PFSK-1 (cell line): ENCODE data around the gene SS18L1.

Experiments
- FOXP2 ChIP-seq: optimal IDR thresholded peaks from 2 replicates; pipeline ENCODE3; 2011; ENCODE audit warnings: borderline replicate concordance, control low read depth, inconsistent platforms; ENCODE audit not compliant: insufficient read depth; ENCODE audit errors: extremely low read length, extremely low read depth
- POLR2AphosphoS5 ChIP-seq: IDR thresholded peaks from 2 replicates; pipeline ENCODE4 v1.6.1; 2012; ENCODE audit warnings: low read depth, mild to moderate bottlenecking, control low read depth, low read length, moderate library complexity
- SIN3A ChIP-seq: IDR thresholded peaks from 2 replicates; pipeline ENCODE4 v1.6.1; 2012; ENCODE audit warnings: mild to moderate bottlenecking, low read length, moderate library complexity, borderline replicate concordance; ENCODE audit not compliant: insufficient read depth
- TAF1 ChIP-seq: IDR thresholded peaks from 2 replicates; pipeline ENCODE4 v1.6.1; 2012; ENCODE audit warnings: low read length, control low read depth, borderline replicate concordance; ENCODE audit not compliant: insufficient read depth
- TF ChIP-seq, protein P1 (sequence below), 2 experiments: IDR thresholded peaks; 2 replicates each; pipeline versions ENCODE4 v1.6.1 to v1.8.0; 2011 to 2012; ENCODE audit warnings: low read depth in 2 of 2, low read length in 2 of 2, control low read depth in 1 of 2, inconsistent platforms in 1 of 2, mild to moderate bottlenecking in 1 of 2, moderate library complexity in 1 of 2; ENCODE audit not compliant: insufficient read depth in 1 of 2

SS18L1 gene

DNA sequence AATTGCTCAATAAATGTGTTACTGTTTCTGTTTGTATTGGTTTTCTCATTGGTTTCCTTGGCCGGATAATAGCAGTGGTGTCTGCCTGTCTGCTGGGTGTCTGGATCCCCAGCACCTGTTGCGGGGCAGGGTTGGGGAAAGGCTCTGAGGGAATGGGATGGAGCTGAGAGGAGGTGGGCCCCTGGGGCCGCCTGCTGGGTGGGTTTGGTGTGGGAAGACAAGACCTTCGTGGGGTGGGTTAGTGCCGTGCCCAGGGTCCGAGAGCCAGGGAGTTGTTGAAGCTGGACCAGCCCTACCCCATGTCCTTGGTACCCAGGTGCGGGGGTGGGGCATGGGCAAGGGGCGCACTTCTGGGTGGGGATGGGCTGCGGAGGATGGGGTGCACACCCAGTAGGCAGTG, 4.0 kb downstream of the SS18L1 start:
- TF ChIP-seq TAF1 (no peak), SIN3A (no peak), FOXP2 (no peak), POLR2AphosphoS5 (no peak)
- TF ChIP-seq, protein P1, sequence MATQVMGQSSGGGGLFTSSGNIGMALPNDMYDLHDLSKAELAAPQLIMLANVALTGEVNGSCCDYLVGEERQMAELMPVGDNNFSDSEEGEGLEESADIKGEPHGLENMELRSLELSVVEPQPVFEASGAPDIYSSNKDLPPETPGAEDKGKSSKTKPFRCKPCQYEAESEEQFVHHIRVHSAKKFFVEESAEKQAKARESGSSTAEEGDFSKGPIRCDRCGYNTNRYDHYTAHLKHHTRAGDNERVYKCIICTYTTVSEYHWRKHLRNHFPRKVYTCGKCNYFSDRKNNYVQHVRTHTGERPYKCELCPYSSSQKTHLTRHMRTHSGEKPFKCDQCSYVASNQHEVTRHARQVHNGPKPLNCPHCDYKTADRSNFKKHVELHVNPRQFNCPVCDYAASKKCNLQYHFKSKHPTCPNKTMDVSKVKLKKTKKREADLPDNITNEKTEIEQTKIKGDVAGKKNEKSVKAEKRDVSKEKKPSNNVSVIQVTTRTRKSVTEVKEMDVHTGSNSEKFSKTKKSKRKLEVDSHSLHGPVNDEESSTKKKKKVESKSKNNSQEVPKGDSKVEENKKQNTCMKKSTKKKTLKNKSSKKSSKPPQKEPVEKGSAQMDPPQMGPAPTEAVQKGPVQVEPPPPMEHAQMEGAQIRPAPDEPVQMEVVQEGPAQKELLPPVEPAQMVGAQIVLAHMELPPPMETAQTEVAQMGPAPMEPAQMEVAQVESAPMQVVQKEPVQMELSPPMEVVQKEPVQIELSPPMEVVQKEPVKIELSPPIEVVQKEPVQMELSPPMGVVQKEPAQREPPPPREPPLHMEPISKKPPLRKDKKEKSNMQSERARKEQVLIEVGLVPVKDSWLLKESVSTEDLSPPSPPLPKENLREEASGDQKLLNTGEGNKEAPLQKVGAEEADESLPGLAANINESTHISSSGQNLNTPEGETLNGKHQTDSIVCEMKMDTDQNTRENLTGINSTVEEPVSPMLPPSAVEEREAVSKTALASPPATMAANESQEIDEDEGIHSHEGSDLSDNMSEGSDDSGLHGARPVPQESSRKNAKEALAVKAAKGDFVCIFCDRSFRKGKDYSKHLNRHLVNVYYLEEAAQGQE (IDR thresholded peaks at IDR 0.05; ENCODE audit: insufficient read depth in 1 of 2, low read depth in 2 of 2, low read length in 2 of 2): no peak

DNA sequence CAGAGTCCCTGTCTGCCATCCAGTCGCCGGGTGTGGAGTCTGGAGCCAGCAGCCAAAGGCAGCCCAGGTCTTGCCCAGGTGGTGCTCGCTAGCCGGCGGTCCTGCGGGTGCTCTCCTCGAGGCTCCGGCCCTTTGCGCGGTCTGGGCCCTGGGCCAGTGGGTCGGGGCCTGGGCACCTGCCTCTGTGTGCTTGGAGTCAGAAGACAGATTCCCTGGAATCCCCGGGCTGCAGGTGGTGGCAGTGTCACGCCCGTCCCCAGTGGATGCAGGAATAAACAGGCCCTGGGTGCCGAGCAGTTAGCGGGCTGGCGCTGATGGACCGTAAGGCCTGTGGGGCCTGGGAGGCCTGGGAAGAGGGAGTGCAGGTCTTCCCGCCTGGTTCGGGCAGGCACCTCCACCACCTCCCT, 5.3 kb downstream of the SS18L1 start:
- TF ChIP-seq, protein P1 (IDR thresholded peaks at IDR 0.05; ENCODE audit: insufficient read depth in 1 of 2, low read depth in 2 of 2, low read length in 2 of 2): no peak
- TF ChIP-seq POLR2AphosphoS5: no peak
- no peak for TF ChIP-seq FOXP2
- TF ChIP-seq TAF1: no peak
- TF ChIP-seq SIN3A: no peak

DNA sequence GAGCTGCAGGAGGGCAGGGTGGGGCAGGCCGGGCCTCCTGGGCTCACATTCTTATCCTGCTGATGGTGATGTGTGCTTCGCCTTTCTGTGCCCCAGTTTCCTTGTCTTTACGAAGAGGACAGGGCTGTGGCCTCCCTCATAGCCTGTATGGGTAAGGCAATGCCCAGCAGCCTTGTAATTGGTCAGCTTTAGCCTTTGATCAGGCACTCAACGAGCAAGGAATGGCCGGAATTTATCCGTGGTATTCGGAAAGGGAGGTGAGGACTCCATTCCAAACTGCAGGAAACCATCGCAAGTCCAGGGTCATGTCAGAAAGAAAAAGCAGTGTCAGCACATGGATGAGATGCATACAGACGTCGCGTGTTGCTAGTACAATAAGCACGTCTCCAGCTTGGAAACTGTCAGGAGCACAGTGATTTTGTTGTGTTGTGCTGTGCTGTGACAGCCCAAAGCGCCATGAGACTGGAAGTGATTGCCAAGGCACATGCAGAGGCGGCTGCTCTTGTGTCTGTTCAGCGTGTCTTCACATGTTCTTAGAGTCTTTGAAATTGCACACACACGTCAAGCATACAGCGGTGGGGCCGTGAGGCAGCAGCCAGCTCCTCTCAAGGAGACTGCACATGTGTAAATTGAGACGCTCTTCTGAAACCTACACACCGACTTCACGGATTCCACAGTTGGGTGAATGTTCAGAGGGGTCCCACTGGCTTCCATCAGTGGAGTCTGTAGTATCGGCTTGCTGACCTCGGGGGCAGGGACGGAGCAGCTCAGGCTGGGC, 6.2 kb downstream of the SS18L1 start:
- TF ChIP-seq SIN3A: no peak
- TF ChIP-seq, protein P1 (IDR thresholded peaks at IDR 0.05; ENCODE audit: insufficient read depth in 1 of 2, low read depth in 2 of 2, low read length in 2 of 2): no peak
- TF ChIP-seq POLR2AphosphoS5: no peak
- TF ChIP-seq TAF1: no peak
- no peak for TF ChIP-seq FOXP2

DNA sequence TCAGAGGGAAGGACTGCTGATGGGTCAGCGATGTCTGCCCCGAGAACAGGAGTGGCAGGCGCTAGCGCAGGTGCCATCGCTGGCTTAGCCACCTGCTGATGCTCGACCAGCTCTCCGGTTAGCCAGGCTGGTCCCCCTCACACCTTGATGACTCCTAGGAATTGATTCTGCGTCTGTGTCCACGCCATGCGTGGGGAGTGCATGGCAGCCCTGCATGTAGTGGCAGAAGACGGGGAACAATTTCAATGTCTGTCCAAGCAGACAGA, 6.7 kb downstream of the SS18L1 start:
- no peak for TF ChIP-seq SIN3A
- TF ChIP-seq, protein P1 (IDR thresholded peaks at IDR 0.05; ENCODE audit: insufficient read depth in 1 of 2, low read depth in 2 of 2, low read length in 2 of 2): no peak
- no peak for TF ChIP-seq FOXP2
- TF ChIP-seq POLR2AphosphoS5: no peak

DNA sequence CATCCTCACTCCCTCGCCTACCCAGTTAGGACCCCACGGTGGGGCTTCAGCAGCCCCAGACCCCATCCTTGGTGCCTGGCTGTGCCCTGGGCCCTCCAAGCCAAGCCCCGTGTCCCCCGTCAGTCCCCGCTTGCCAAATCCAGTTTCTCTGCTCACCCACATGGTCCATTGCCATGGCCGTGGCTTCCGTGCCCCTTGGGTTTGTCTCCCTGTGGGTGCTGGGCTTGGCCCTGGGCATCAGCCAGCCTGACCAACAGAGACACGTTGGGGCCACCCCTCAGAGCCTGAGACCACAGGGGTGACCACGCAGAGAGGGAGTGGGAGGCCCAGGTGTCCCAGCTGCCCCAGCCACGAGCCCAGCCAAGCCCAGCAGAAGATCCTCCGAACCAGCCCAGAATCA, 7.7 kb downstream of the SS18L1 start:
- TF ChIP-seq SIN3A (no peak), FOXP2 (no peak)
